Uterus (tissue), 2 donors: Measurements from ENCODE around the gene GATAD2B.

Source experiments
- CTCF ChIP-seq, 4 experiments: fragments of 200-600 bp in 2 of 4; fragments of 450-650 bp in 2 of 4; sonication (generic) in 2 of 4; IDR thresholded peaks; one replicate each; pipeline ENCODE4 v1.5.1; 2016 to 2019; ENCODE audit warnings: antibody characterized with exemption in 4 of 4, mild to moderate bottlenecking in 2 of 4, moderate library complexity in 1 of 4
- POLR2A ChIP-seq, 2 donors: fragments of 450-650 bp; IDR thresholded peaks; one replicate each; pipeline ENCODE4 v1.6.1; 2016; ENCODE audit warnings: antibody characterized with exemption in 2 of 2, mild to moderate bottlenecking in 1 of 2, moderate library complexity in 1 of 2

- TF ChIP-seq CTCF (IDR thresholded peaks at IDR 0.05): no peak
- TF ChIP-seq POLR2A (IDR thresholded peaks at IDR 0.05): no peak
These were observed 119.2 kb downstream of the GATAD2B start for GRCh38 chr1:153803470-153804056.
